Breast epithelium (tissue), 4 donors: Measurements from ENCODE around the gene MSRB1. TPM values are rescaled to one million over a fixed set of nuclear protein-coding genes. Genes with fewer than 3 reads are reported as not detected.

Experiments used
- DNase-seq, 2 donors: peaks; one replicate each; pipeline ENCODE4 v3.0.0-alpha.2; 2019; ENCODE audit warnings: low spot score in 2 of 2
- H3K27ac ChIP-seq, 2 donors: fragments of 200-600 bp; sonication (generic) in 1 of 2; one replicate each; pipeline ENCODE4 v1.5.1; 2016 to 2019; ENCODE audit warnings: mild to moderate bottlenecking in 1 of 2
- H3K27me3 ChIP-seq, 2 donors: fragments of 200-600 bp; sonication (generic) in 1 of 2; one replicate each; pipeline versions ENCODE4 v1.5.1 to v1.6.0; 2017 to 2019; ENCODE audit warnings: control low read depth in 1 of 2, mild to moderate bottlenecking in 1 of 2
- H3K36me3 ChIP-seq: fragments of 200-600 bp; one replicate; pipeline ENCODE4 v1.5.1; 2019
- H3K4me1 ChIP-seq, 2 donors: fragments of 200-600 bp; sonication (generic); one replicate each; pipeline ENCODE4 v1.5.1; 2016 to 2019; ENCODE audit warnings: control low read depth in 1 of 2
- H3K4me3 ChIP-seq, 3 donors: fragments of 200-600 bp; sonication (generic); 1 replicate in 2 of 3; 2 replicates in 1 of 3; pipeline ENCODE4 v1.5.1; 2016 to 2019; ENCODE audit warnings: mild to moderate bottlenecking in 3 of 3, moderate library complexity in 2 of 3
- H3K9me3 ChIP-seq, 2 donors: fragments of 200-600 bp; sonication (generic) in 1 of 2; one replicate each; pipeline ENCODE4 v1.5.1; 2016 to 2019; ENCODE audit warnings: control low read depth in 1 of 2
- CTCF ChIP-seq, 3 donors: fragments of 450-650 bp; IDR thresholded peaks; one replicate each; pipeline ENCODE4 v1.5.1; 2016 to 2017; ENCODE audit warnings: antibody characterized with exemption in 3 of 3, mild to moderate bottlenecking in 3 of 3, moderate library complexity in 3 of 3
- POLR2A ChIP-seq: fragments of 450-650 bp; IDR thresholded peaks from one replicate; pipeline ENCODE4 v1.6.1; 2016; ENCODE audit warnings: antibody characterized with exemption, mild to moderate bottlenecking, moderate library complexity
- POLR2AphosphoS5 ChIP-seq, 3 donors: sonication (generic); formaldehyde crosslinking; IDR thresholded peaks; one replicate each; pipeline ENCODE4 v1.6.1; 2017; ENCODE audit warnings: antibody characterized with exemption in 3 of 3
- intact Hi-C: fragments of 100-400 bp; cut with DNase I; formaldehyde crosslinking; loops from one replicate; pipeline ENCODE4 v1.15.1; 2023; ENCODE audit warnings: low total_unique reads
- total RNA-seq, 3 donors: library from RNA; depleted of rRNA; stranded (reverse); fragments of >200 nt; gene quantifications; one replicate each; pipeline ENCODE4 v1.1.0, GENCODE V29; 2016

MSRB1 gene
- total RNA-seq, 3 donors from 2014 or later, result 12.1 to 17.4 (median 17.0) TPM

DNA sequence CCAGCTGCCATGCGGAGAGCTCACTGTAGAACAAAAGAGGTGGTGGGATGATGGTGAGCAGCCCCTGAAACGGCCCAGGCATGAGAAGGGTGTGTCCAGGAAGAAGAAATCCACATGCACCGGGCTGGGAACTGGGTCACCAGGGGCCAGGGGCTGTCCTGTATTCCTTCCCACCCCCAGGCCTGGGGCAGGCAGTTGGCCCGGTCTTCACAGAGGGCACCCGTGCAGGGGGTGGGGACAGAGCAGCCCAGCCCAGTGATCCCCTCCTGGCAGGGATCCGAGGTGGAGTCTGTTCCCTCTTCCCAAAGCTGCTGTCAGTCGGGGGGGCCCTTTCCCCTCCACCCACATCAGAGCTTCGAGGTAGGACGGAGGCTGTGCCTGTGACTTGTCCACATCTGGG lies 34.0 kb downstream of the MSRB1 start:
- DNase-seq, result no peak
- Histone ChIP-seq H3K36me3 (no peaks in the 10 kb centered on the region), H3K27me3 (peaks cover 0 to 23% of the 10 kb centered on the region in 2 donors), H3K27ac (no peak overlapping the region), H3K4me1 (no peaks in the 10 kb centered on the region), H3K9me3 (no peaks in the 10 kb centered on the region), H3K4me3 (no peak overlapping the region)
- TF ChIP-seq CTCF (IDR thresholded peaks at IDR 0.05) (no peak), POLR2A (no peak)
- intact Hi-C loops, result no loop called here

- peaks cover 0 to 22% of the 10 kb centered on the region in 2 donors for H3K27me3 ChIP-seq
- H3K27ac ChIP-seq, result no peak overlapping the region
- no peak overlapping the region for H3K4me3 ChIP-seq
- no peaks in the 10 kb centered on the region for H3K4me1 ChIP-seq
- intact Hi-C loops, result no loop called here
- H3K9me3 ChIP-seq, result no peaks in the 10 kb centered on the region
- H3K36me3 ChIP-seq, result no peaks in the 10 kb centered on the region
- no peak for DNase-seq
- TF ChIP-seq POLR2AphosphoS5 (IDR thresholded peaks at IDR 0.05) (no peak), POLR2A (no peak), CTCF (IDR thresholded peaks at IDR 0.05) (no peak)
These were observed 34.8 kb downstream of the MSRB1 start for GRCh38 chr16:1908184-1908583.

GRCh38 chr16:1907226-1907860 lies 35.7 kb downstream of the MSRB1 start:
- intact Hi-C loops, result no loop called here
- no peak overlapping the region for H3K4me3 ChIP-seq
- no peaks in the 10 kb centered on the region for H3K36me3 ChIP-seq
- TF ChIP-seq CTCF (IDR thresholded peaks at IDR 0.05), result no peak
- no peak for TF ChIP-seq POLR2A
- TF ChIP-seq POLR2AphosphoS5 (IDR thresholded peaks at IDR 0.05), result no peak
- no peak for DNase-seq
- H3K27ac ChIP-seq, result no peak overlapping the region
- no peaks in the 10 kb centered on the region for H3K9me3 ChIP-seq
- no peaks in the 10 kb centered on the region for H3K4me1 ChIP-seq
- peaks cover 0 to 22% of the 10 kb centered on the region in 2 donors for H3K27me3 ChIP-seq

GRCh38 chr16:1906846-1907165 lies 36.2 kb downstream of the MSRB1 start:
- peaks cover 0 to 22% of the 10 kb centered on the region in 2 donors for H3K27me3 ChIP-seq
- intact Hi-C loops, result no loop called here

More at GRCh38 chr16:1906846-1907165, 36.2 kb downstream of the MSRB1 start:
- DNase-seq, result no peak
- H3K27ac ChIP-seq, result no peak overlapping the region
- no peaks in the 10 kb centered on the region for H3K9me3 ChIP-seq
- no peaks in the 10 kb centered on the region for H3K36me3 ChIP-seq
- TF ChIP-seq CTCF (IDR thresholded peaks at IDR 0.05) (no peak), POLR2A (no peak), POLR2AphosphoS5 (IDR thresholded peaks at IDR 0.05) (no peak)
- H3K4me3 ChIP-seq, result no peak overlapping the region
- H3K4me1 ChIP-seq, result no peaks in the 10 kb centered on the region
